WTC11 (cell line): ENCODE measurements around the gene ADCY3. TPM values are rescaled to one million over a fixed set of nuclear protein-coding genes. Genes with fewer than 3 reads are reported as not detected.

Experiments used
- ATAC-seq: fragments of 200-7000 bp; cut with Tn5 transposase; 2 replicates; pipeline ENCODE4 v1.10.0; 2021; ENCODE audit warnings: mild to moderate bottlenecking, moderate library complexity
- CTCF ChIA-PET: fragments of 300-600 bp; sonication (Branson Sonifier 250); formaldehyde crosslinking; loops from one replicate; lab custom pipeline; 2021; ENCODE audit warnings: antibody characterized with exemption; lab: Charles Lee
- POLR2A ChIA-PET: fragments of 350-600 bp; sonication (Branson Sonifier 250); formaldehyde crosslinking; loops from one replicate; lab custom pipeline; 2021; ENCODE audit warnings: antibody characterized with exemption; lab: Charles Lee
- DNase-seq: peaks from one replicate; pipeline ENCODE4 v3.0.0; 2021; ENCODE audit warnings: low spot score
- H3K27ac Mint-ChIP-seq: 2 replicates; pipeline ENCODE4 v1.8.0; 2021; ENCODE audit warnings: mixed read lengths
- H3K27me3 Mint-ChIP-seq: 2 replicates; pipeline ENCODE4 v1.8.0; 2021; ENCODE audit warnings: low read depth, mild to moderate bottlenecking, moderate library complexity, mixed read lengths
- H3K36me3 Mint-ChIP-seq: 2 replicates; pipeline ENCODE4 v1.8.0; 2021; ENCODE audit warnings: mixed read lengths
- H3K4me1 Mint-ChIP-seq: 2 replicates; pipeline ENCODE4 v1.8.0; 2022; ENCODE audit warnings: mixed read lengths
- H3K4me3 Mint-ChIP-seq: 2 replicates; pipeline ENCODE4 v1.8.0; 2021; ENCODE audit warnings: mild to moderate bottlenecking, moderate library complexity, mixed read lengths
- H3K9me3 Mint-ChIP-seq: 2 replicates; pipeline ENCODE4 v1.8.0; 2021; ENCODE audit warnings: mixed read lengths
- ARID4B ChIP-seq: sonication (generic); formaldehyde crosslinking; IDR thresholded peaks from 2 replicates; pipeline ENCODE4 v1.8.0; 2023; ENCODE audit warnings: missing genetic modification reagents, mild to moderate bottlenecking, borderline replicate concordance
- CBFB ChIP-seq: sonication (generic); formaldehyde crosslinking; IDR thresholded peaks from 2 replicates; pipeline ENCODE4 v1.8.1; 2022; ENCODE audit warnings: mild to moderate bottlenecking, low read depth, missing genetic modification reagents
- CREB1 ChIP-seq: sonication (generic); formaldehyde crosslinking; IDR thresholded peaks from 2 replicates; pipeline ENCODE4 v1.8.0; 2023; ENCODE audit warnings: mild to moderate bottlenecking, missing genetic modification reagents
- MXD4 ChIP-seq: fragments of 250-450 bp; sonication (Bioruptor Pico); IDR thresholded peaks from 2 replicates; pipeline ENCODE4 v1.8.0; 2021; ENCODE audit warnings: mild to moderate bottlenecking, moderate library complexity, borderline replicate concordance
- NFYB ChIP-seq: sonication (generic); formaldehyde crosslinking; conservative IDR thresholded peaks from 2 replicates; pipeline ENCODE4 v1.8.0; 2022; ENCODE audit warnings: low read depth, missing genetic modification reagents
- NR1H2 ChIP-seq: sonication (generic); formaldehyde crosslinking; IDR thresholded peaks from 2 replicates; pipeline ENCODE4 v1.9.0; 2021; ENCODE audit warnings: mild to moderate bottlenecking, moderate library complexity, missing genetic modification reagents
- RELA ChIP-seq: sonication (generic); formaldehyde crosslinking; IDR thresholded peaks from 2 replicates; pipeline ENCODE4 v1.8.1; 2022; ENCODE audit warnings: missing genetic modification reagents, mild to moderate bottlenecking, borderline replicate concordance
- RORB ChIP-seq: fragments of 250-450 bp; sonication (Bioruptor Pico); IDR thresholded peaks from 2 replicates; pipeline ENCODE4 v1.9.0; 2021; ENCODE audit warnings: mild to moderate bottlenecking
- SMAD3 ChIP-seq: sonication (generic); formaldehyde crosslinking; IDR thresholded peaks from 2 replicates; pipeline ENCODE4 v1.8.0; 2022; ENCODE audit warnings: missing genetic modification reagents, mild to moderate bottlenecking, borderline replicate concordance
- ZNF232 ChIP-seq: sonication (generic); formaldehyde crosslinking; IDR thresholded peaks from 2 replicates; pipeline ENCODE4 v1.8.0; 2022; ENCODE audit warnings: mild to moderate bottlenecking, missing genetic modification reagents
- ZNF416 ChIP-seq: fragments of 250-450 bp; sonication (Bioruptor Pico); IDR thresholded peaks from 2 replicates; pipeline ENCODE4 v1.9.0; 2021; ENCODE audit warnings: mild to moderate bottlenecking, inconsistent platforms
- ZNF423 ChIP-seq: fragments of 250-450 bp; sonication (Bioruptor Pico); IDR thresholded peaks from 2 replicates; pipeline ENCODE4 v2.1.2; 2022; ENCODE audit warnings: mild to moderate bottlenecking, moderate library complexity
- total RNA-seq: library from RNA; stranded (reverse); gene quantifications from 3 replicates; pipeline ENCODE4 v1.2.3, GENCODE V29; 2021
- TF ChIP-seq, protein P1 (sequence below): fragments of 250-450 bp; sonication (Bioruptor Pico); conservative IDR thresholded peaks from 2 replicates; pipeline ENCODE4 v1.9.0; 2021; ENCODE audit warnings: mild to moderate bottlenecking
- TF ChIP-seq, protein P2 (sequence below): sonication (generic); formaldehyde crosslinking; IDR thresholded peaks from 2 replicates; pipeline ENCODE4 v1.8.0; 2022; ENCODE audit warnings: mild to moderate bottlenecking, missing genetic modification reagents
- TF ChIP-seq, protein P3 (sequence below): sonication (generic); formaldehyde crosslinking; IDR thresholded peaks from 2 replicates; pipeline ENCODE4 v1.8.0; 2022; ENCODE audit warnings: mild to moderate bottlenecking, missing genetic modification reagents
- TF ChIP-seq, protein P4 (sequence below): sonication (generic); formaldehyde crosslinking; IDR thresholded peaks from 2 replicates; pipeline ENCODE4 v1.8.1; 2023; ENCODE audit warnings: mild to moderate bottlenecking, missing genetic modification reagents, moderate library complexity

ADCY3 gene
- total RNA-seq, 1 experiment from 2014 or later = 37.1 TPM

GRCh38 chr2:24899361-24899910 lies 20.6 kb downstream of the ADCY3 start:
- POLR2A ChIA-PET = no interaction called here
- H3K36me3 Mint-ChIP-seq = peaks cover 51% of the 10 kb centered on the region
- ATAC-seq = no peak

GRCh38 chr2:24898122-24899109 lies 21.6 kb downstream of the ADCY3 start:
- Mint-ChIP-seq H3K9me3 (peaks cover 43% of the 10 kb centered on the region), H3K27ac (no peak overlapping the region), H3K4me3 (no peak overlapping the region), H3K27me3 (peaks cover 2% of the 10 kb centered on the region; the same call in 1 of the 2 replicates), H3K4me1 (peaks cover 11% of the 10 kb centered on the region), H3K36me3 (peaks cover 54% of the 10 kb centered on the region)
- no peak; the same call in 1 of the 2 replicates for ATAC-seq
- ChIA-PET POLR2A (interaction anchor here (0.6 kb wide), 1 partner anchor 99 kb away, joined by 3 read pairs; no protein-coding TSS in a partner anchor), CTCF (interaction anchor here (0.6 kb wide), 1 partner anchor 57 kb away, joined by 3 read pairs; no protein-coding TSS in a partner anchor)
- TF ChIP-seq MXD4 = no peak
- TF ChIP-seq NR1H2 (CRISPR knock-in tag) = no peak
- TF ChIP-seq, protein P1, sequence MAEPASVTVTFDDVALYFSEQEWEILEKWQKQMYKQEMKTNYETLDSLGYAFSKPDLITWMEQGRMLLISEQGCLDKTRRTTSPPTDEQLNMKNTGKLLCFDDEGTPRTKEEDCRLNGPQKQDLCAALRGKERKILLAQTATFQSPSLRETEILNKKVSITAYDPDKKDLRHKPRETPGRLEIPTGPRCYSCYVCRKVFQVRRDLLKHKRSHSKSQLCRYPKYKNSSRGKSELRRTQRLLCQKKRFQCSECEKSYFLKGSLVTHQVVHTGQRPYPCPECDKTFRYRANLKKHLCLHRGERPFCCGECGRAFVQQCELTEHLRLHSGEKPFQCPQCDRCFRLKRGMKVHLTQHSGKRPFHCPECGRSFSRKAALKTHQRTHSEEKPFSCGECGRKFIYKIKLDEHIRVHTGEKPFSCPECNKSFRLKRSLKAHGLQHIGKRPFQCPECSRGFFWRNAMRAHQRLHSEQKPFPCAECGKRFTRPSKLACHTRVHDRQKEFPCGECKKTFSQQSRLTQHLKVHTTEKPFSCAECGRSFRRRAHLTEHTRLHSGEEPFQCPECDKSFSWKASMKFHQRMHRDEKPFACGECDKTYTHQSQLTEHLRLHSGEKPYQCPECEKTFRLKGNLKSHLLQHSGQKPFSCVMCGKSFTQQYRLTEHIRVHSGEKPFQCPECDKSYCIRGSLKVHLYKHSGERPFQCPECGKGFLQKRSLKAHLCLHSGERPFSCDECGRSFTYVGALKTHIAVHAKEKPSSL = no peak
- TF ChIP-seq ZNF423 (CRISPR knock-in tag) = no peak
- TF ChIP-seq, protein P2, sequence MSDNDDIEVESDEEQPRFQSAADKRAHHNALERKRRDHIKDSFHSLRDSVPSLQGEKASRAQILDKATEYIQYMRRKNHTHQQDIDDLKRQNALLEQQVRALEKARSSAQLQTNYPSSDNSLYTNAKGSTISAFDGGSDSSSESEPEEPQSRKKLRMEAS (CRISPR knock-in tag) = no peak
- no peak for TF ChIP-seq ZNF232 (CRISPR knock-in tag)
- TF ChIP-seq ARID4B (CRISPR knock-in tag) = no peak
- TF ChIP-seq SMAD3 (CRISPR knock-in tag) = no peak
- no peak for TF ChIP-seq RELA
- no peak for TF ChIP-seq CREB1 (CRISPR knock-in tag)
- TF ChIP-seq, protein P3, sequence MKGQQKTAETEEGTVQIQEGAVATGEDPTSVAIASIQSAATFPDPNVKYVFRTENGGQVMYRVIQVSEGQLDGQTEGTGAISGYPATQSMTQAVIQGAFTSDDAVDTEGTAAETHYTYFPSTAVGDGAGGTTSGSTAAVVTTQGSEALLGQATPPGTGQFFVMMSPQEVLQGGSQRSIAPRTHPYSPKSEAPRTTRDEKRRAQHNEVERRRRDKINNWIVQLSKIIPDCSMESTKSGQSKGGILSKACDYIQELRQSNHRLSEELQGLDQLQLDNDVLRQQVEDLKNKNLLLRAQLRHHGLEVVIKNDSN (CRISPR knock-in tag) = no peak
- TF ChIP-seq NFYB (CRISPR knock-in tag) = no peak
- DNase-seq = no peak

More at GRCh38 chr2:24899361-24899910, 20.6 kb downstream of the ADCY3 start:
- Mint-ChIP-seq H3K9me3 (peaks cover 36% of the 10 kb centered on the region), H3K27ac (no peak overlapping the region), H3K4me3 (no peak overlapping the region), H3K4me1 (peaks cover 18% of the 10 kb centered on the region), H3K27me3 (peaks cover 2% of the 10 kb centered on the region; the same call in 1 of the 2 replicates)
- CTCF ChIA-PET = no interaction called here
- TF ChIP-seq, protein P4, sequence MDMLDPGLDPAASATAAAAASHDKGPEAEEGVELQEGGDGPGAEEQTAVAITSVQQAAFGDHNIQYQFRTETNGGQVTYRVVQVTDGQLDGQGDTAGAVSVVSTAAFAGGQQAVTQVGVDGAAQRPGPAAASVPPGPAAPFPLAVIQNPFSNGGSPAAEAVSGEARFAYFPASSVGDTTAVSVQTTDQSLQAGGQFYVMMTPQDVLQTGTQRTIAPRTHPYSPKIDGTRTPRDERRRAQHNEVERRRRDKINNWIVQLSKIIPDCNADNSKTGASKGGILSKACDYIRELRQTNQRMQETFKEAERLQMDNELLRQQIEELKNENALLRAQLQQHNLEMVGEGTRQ (CRISPR knock-in tag) = no peak
- TF ChIP-seq ZNF416 = no peak
- TF ChIP-seq RORB (CRISPR knock-in tag) = no peak
- TF ChIP-seq, protein P3 (CRISPR knock-in tag) = no peak
- no peak for TF ChIP-seq RELA
- no peak for TF ChIP-seq CBFB (CRISPR knock-in tag)
- no peak for DNase-seq
